ENCODE measurements around the gene TMUB1. TPM values are rescaled to one million over a fixed set of nuclear protein-coding genes. Genes with fewer than 3 reads are reported as not detected.

The TMUB1 gene
- total and polyA plus RNA-seq, 2 donors (not counting 3 experiments of a cell fraction or from before 2014, with no cell fraction given): 41.3 to 45.3 TPM

DNA sequence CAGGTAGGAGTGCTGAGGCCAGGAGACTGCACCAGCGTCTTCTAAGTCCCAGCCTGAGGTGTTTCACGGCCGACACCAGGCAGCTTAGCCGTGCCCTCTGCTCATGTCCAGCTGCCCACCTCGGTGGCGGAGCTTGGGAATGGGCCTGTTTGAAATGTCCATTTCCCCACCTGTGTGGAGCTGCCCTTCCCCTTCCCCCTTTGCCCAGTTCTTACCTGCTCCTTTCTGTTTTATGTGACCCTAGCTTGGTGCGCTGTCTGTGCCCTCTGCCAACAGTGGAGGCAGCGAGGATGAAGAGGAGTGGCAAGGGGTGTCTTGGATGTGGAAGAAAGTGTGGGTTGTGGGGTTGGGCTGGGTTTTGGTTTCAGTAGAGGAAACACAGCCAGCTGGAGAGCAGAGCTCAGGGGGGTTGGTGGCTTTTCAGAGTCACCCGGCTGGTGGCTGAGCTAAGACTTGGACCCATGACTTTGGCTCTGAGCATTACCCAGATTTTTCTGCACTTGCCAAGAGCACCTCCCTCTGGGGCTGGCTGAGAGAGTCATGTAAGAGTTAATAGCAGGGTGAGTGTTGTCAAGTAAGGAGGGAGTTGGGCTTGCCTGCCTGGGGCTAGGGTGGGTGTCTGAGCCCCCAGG is 46.8 kb upstream of the TMUB1 start:
- no peak overlapping the region for H3K9ac ChIP-seq (replicated peaks; ENCODE audit: extremely low read depth, insufficient read depth, low read length)
- no peaks in the 10 kb centered on the region for H3K27me3 ChIP-seq (ENCODE audit: control insufficient read depth in 2 of 2, insufficient read depth in 2 of 2, low read length in 2 of 2)
- dilution Hi-C loops (cut with MboI; ENCODE audit: extremely low pct_ligation_motif_present, low sequenced_read_pairs) (no loop called here), intact Hi-C loops (cut with micrococcal nuclease) (no loop called here)
- H3K36me3 ChIP-seq (ENCODE audit: control insufficient read depth in 2 of 2, extremely low read depth in 1 of 2, insufficient read depth in 2 of 2, low read length in 2 of 2): peaks cover 9 to 69% of the 10 kb centered on the region in 2 experiments
- H4K20me1 ChIP-seq (replicated peaks; ENCODE audit: control insufficient read depth, extremely low read depth, insufficient read depth, low read length): no peaks in the 10 kb centered on the region
- FAIRE-seq: no peak
- no peak for DNase-seq (ENCODE audit: low read depth, low spot score)
- no peaks in the 10 kb centered on the region for H3K79me2 ChIP-seq (ENCODE audit: control insufficient read depth, insufficient read depth, low read length)
- H3K9me3 ChIP-seq (replicated peaks; ENCODE audit: control insufficient read depth, insufficient read depth, low read length): no peaks in the 10 kb centered on the region
- TF ChIP-seq, protein P1, sequence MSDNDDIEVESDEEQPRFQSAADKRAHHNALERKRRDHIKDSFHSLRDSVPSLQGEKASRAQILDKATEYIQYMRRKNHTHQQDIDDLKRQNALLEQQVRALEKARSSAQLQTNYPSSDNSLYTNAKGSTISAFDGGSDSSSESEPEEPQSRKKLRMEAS (IDR thresholded peaks at IDR 0.05; ENCODE audit: insufficient read depth, insufficient read length): no peak
- no peak for TF ChIP-seq JUN (IDR thresholded peaks at IDR 0.05; ENCODE audit: borderline replicate concordance, insufficient read depth, insufficient read length, low read depth)
- no peak for TF ChIP-seq POLR2A (IDR thresholded peaks at IDR 0.05; ENCODE audit: low read depth, low read length)
- no peak for TF ChIP-seq FOS (IDR thresholded peaks at IDR 0.05; ENCODE audit: borderline replicate concordance, insufficient read depth, low read length)
- no peak for TF ChIP-seq CTCF (IDR thresholded peaks at IDR 0.05; ENCODE audit: extremely low read depth in 1 of 2, insufficient read depth in 1 of 2, low read depth in 1 of 2, low read length in 2 of 2)
- no peak for TF ChIP-seq POLR2AphosphoS5 (IDR thresholded peaks at IDR 0.05; ENCODE audit: insufficient read depth, low read depth, low read length)
- TF ChIP-seq EZH2 (IDR thresholded peaks at IDR 0.05; ENCODE audit: borderline replicate concordance, low read depth, low read length, severe bottlenecking): no peak
- TF ChIP-seq MYC (IDR thresholded peaks at IDR 0.05; ENCODE audit: low read depth, low read length): no peak
- TF ChIP-seq GATA2 (IDR thresholded peaks at IDR 0.05; ENCODE audit: insufficient read depth, insufficient read length, low read depth, low read length): no peak
- H3K4me3 ChIP-seq (replicated peaks in 1 of 3; ENCODE audit: insufficient read depth in 1 of 3, low read depth in 1 of 3, low read length in 3 of 3): no peak overlapping the region
- no peak overlapping the region for H2AFZ ChIP-seq (ENCODE audit: low read depth, low read length)
- POLR2A ChIA-PET: no interaction called here
- no peak overlapping the region for H3K27ac ChIP-seq (ENCODE audit: insufficient read depth, low read depth, low read length)
- no peak overlapping the region for H3K4me2 ChIP-seq (ENCODE audit: insufficient read depth, low read length)
- BruUV-seq (replicated peaks): no TSS peak
- CTCF ChIA-PET: interaction anchor here (1.0 to 2.3 kb wide), 2 partner anchors 19 to 112 kb away, joined by 3 to 6 read pairs; no protein-coding TSS in a partner anchor
- H3K9me1 ChIP-seq (replicated peaks; ENCODE audit: control insufficient read depth, extremely low read depth, insufficient read depth, low read length): no peaks in the 10 kb centered on the region
- no peaks in the 10 kb centered on the region for H3K4me1 ChIP-seq (ENCODE audit: control insufficient read depth, extremely low read depth, insufficient read depth, low read length)

Data from endothelial cell of umbilical vein (primary cell).